ENCODE data around the gene C5orf15. TPM values are rescaled to one million over a fixed set of nuclear protein-coding genes. Genes with fewer than 3 reads are reported as not detected.

C5orf15 gene
- polyA plus RNA-seq, 1 of the 3 experiments (the other 2 are of a cell fraction), result 81.0 TPM

GRCh38 chr5:134000696-134001453 is 32.5 kb upstream of the C5orf15 start:
- 96% methylated on average over 10 of the region's 10 CpGs for WGBS (ENCODE audit: low lambda C conversion rate)
- no peaks in the 10 kb centered on the region for H3K27me3 ChIP-seq (ENCODE audit: insufficient read depth)
- H3K4me2 ChIP-seq, result no peak overlapping the region; the same call in 1 of the 2 replicates
- no peak for DNase-seq
- H3K9me3 ChIP-seq, result no peaks in the 10 kb centered on the region
- POLR2A ChIA-PET, result no interaction called here
- peaks cover 4 to 14% of the 10 kb centered on the region in 2 experiments for H3K36me3 ChIP-seq (replicated peaks in 1 of 2; ENCODE audit: control insufficient read depth in 1 of 2, insufficient read depth in 2 of 2, low read length in 1 of 2)
- no peak overlapping the region for H2AFZ ChIP-seq (ENCODE audit: low read depth)
- no peaks in the 10 kb centered on the region for H3K9me2 ChIP-seq
- no peak overlapping the region; a peak in 1 of 4 replicates for H3K4me3 ChIP-seq (ENCODE audit: low read depth in 2 of 2, low read length in 1 of 2)
- H3K9ac ChIP-seq, result no peak overlapping the region
- peaks cover 80% of the 10 kb centered on the region for H4K20me1 ChIP-seq (ENCODE audit: insufficient read depth)
- H3F3A ChIP-seq (replicated peaks; ENCODE audit: insufficient read depth), result peaks cover 12% of the 10 kb centered on the region
- peaks cover 16 to 33% of the 10 kb centered on the region in 2 experiments; a peak in 2 of 4 replicates for H3K4me1 ChIP-seq (ENCODE audit: control insufficient read depth in 1 of 2, insufficient read depth in 2 of 2, low read depth in 1 of 2, low read length in 1 of 2)
- CTCF ChIA-PET, result no interaction called here
- H3K27ac ChIP-seq (ENCODE audit: low read depth in 2 of 2, low read length in 1 of 2), result no peak overlapping the region
- no peak for TF ChIP-seq USF2 (IDR thresholded peaks at IDR 0.05; ENCODE audit: borderline replicate concordance, low read depth, low read length)
- no peak for TF ChIP-seq FOSL2 (IDR thresholded peaks at IDR 0.05; ENCODE audit: borderline replicate concordance, low read depth)
- TF ChIP-seq MEF2A (IDR thresholded peaks at IDR 0.05; ENCODE audit: borderline replicate concordance, low read depth), result no peak
- TF ChIP-seq MAX (IDR thresholded peaks at IDR 0.05; ENCODE audit: low read depth), result no peak
- no peak for TF ChIP-seq FOXM1 (IDR thresholded peaks at IDR 0.05; ENCODE audit: low read depth)
- TF ChIP-seq EZH2phosphoT487 (IDR thresholded peaks at IDR 0.05; ENCODE audit: borderline replicate concordance, low read depth), result no peak
- TF ChIP-seq CTCF (IDR thresholded peaks at IDR 0.05), result no peak
- TF ChIP-seq GABPA (IDR thresholded peaks at IDR 0.05; ENCODE audit: low read depth), result no peak
- no peak for TF ChIP-seq ELF1 (IDR thresholded peaks at IDR 0.05)
- TF ChIP-seq JUND (IDR thresholded peaks at IDR 0.05), result no peak
- no peak for TF ChIP-seq ZBTB33 (IDR thresholded peaks at IDR 0.05; ENCODE audit: borderline replicate concordance, low read depth)
- TF ChIP-seq GATA2 (CRISPR knock-in tag; IDR thresholded peaks at IDR 0.05), result no peak
- no peak for TF ChIP-seq FOXJ3 (CRISPR knock-in tag; IDR thresholded peaks at IDR 0.05)
- TF ChIP-seq YY1 (IDR thresholded peaks at IDR 0.05; ENCODE audit: low read depth), result no peak
- TF ChIP-seq RFX5 (IDR thresholded peaks at IDR 0.05; ENCODE audit: low read length), result no peak
- TF ChIP-seq TCF12 (IDR thresholded peaks at IDR 0.05), result no peak
- TF ChIP-seq IRF3 (IDR thresholded peaks at IDR 0.05; ENCODE audit: low read depth, low read length), result no peak
- TF ChIP-seq NRF1 (IDR thresholded peaks at IDR 0.05; ENCODE audit: low read depth, low read length), result no peak
- H3K79me2 ChIP-seq (ENCODE audit: insufficient read depth), result peaks cover 91% of the 10 kb centered on the region

Measured in SK-N-SH (cell line).